Sigmoid colon (tissue), 7 donors: ENCODE data around the gene C11orf86. TPM values are rescaled to one million over a fixed set of nuclear protein-coding genes. Genes with fewer than 3 reads are reported as not detected.

Experiments
- DNase-seq: peaks from one replicate; pipeline ENCODE4 v3.0.0-alpha.2; 2019
- H3K27ac ChIP-seq, 4 donors: fragments of 200-600 bp; sonication (generic); one replicate each; pipeline ENCODE4 v1.5.1; 2016 to 2019; ENCODE audit warnings: mild to moderate bottlenecking in 1 of 4
- H3K27me3 ChIP-seq, 3 donors: fragments of 200-600 bp; sonication (generic); one replicate each; pipeline ENCODE4 v1.5.1; 2019; ENCODE audit warnings: mild to moderate bottlenecking in 1 of 3
- H3K36me3 ChIP-seq, 4 donors: fragments of 200-600 bp; sonication (generic); one replicate each; pipeline ENCODE4 v1.5.1; 2016 to 2019
- H3K4me1 ChIP-seq, 4 donors: fragments of 200-600 bp; sonication (generic); one replicate each; pipeline ENCODE4 v1.5.1; 2017 to 2019
- H3K4me3 ChIP-seq, 4 donors: fragments of 200-600 bp; sonication (generic); one replicate each; pipeline ENCODE4 v1.5.1; 2017 to 2019; ENCODE audit warnings: mild to moderate bottlenecking in 2 of 4, moderate library complexity in 1 of 4
- H3K9me3 ChIP-seq, 4 donors: fragments of 200-600 bp in 3 of 4; sonication (generic) in 3 of 4; one replicate each; pipeline versions ENCODE4 v1.5.1 to v1.6.1; 2013 to 2019
- CTCF ChIP-seq, 4 experiments: fragments of 450-650 bp in 3 of 4; fragments of 200-600 bp in 1 of 4; IDR thresholded peaks; one replicate each; pipeline ENCODE4 v1.5.1; 2016 to 2019; ENCODE audit warnings: antibody characterized with exemption in 4 of 4, mild to moderate bottlenecking in 3 of 4, moderate library complexity in 2 of 4
- EP300 ChIP-seq, 4 donors: sonication (generic); formaldehyde crosslinking; IDR thresholded peaks; one replicate each; pipeline ENCODE4 v1.6.1; 2017; ENCODE audit warnings: antibody characterized with exemption in 4 of 4
- POLR2A ChIP-seq, 2 donors: fragments of 450-650 bp; IDR thresholded peaks; one replicate each; pipeline ENCODE4 v1.6.1; 2016; ENCODE audit warnings: antibody characterized with exemption in 2 of 2, mild to moderate bottlenecking in 2 of 2, moderate library complexity in 2 of 2
- POLR2AphosphoS5 ChIP-seq, 4 donors: sonication (generic); formaldehyde crosslinking; IDR thresholded peaks; one replicate each; pipeline ENCODE4 v1.6.1; 2017; ENCODE audit warnings: antibody characterized with exemption in 4 of 4
- WGBS, 2 donors: extraction: QIAGEN DNeasy Blood & Tissue Kit; methylation state at CpG; one replicate each; pipeline ENCODE4 v1.1.7; 2013; 5-methylcytosine and 5-hydroxymethylcytosine counted together
- intact Hi-C: fragments of 100-400 bp; cut with DNase I; formaldehyde crosslinking; loops from one replicate; pipeline ENCODE4 v1.15.1; 2023
- polyA plus RNA-seq, 3 donors: library from polyadenylated mRNA; stranded (reverse); fragments of 200-250 nt; gene quantifications; one replicate each; pipeline ENCODE4 v1.2.3, GENCODE V29; 2013
- total RNA-seq, 4 donors: library from RNA; depleted of rRNA; stranded (reverse); fragments of >200 nt; gene quantifications; one replicate each; pipeline ENCODE4 v1.1.0, GENCODE V29; 2016
- donor health status: healthy with polysubstance abuse.
- donor health status: Bipolar disorder and iron deficiency.
- donor health status: healthy.

Gene C11orf86
- total and polyA plus RNA-seq, 7 donors = 61.0 to 297 (median 132) TPM; not detected in 4

GRCh38 chr11:66964495-66964894 lies 10.6 kb upstream of the C11orf86 start:
- 69 to 78% methylated on average over 3 of the region's 3 CpGs for WGBS, 2 donors
- Histone ChIP-seq H3K27me3 (no peaks in the 10 kb centered on the region), H3K36me3 (no peaks in the 10 kb centered on the region), H3K4me1 (no peaks in the 10 kb centered on the region), H3K27ac (no peak overlapping the region), H3K4me3 (no peak overlapping the region), H3K9me3 (no peaks in the 10 kb centered on the region)
- intact Hi-C loops = no loop called here
- no peak for TF ChIP-seq EP300 (IDR thresholded peaks at IDR 0.05)
- no peak for TF ChIP-seq POLR2AphosphoS5 (IDR thresholded peaks at IDR 0.05)
- no peak for TF ChIP-seq CTCF (IDR thresholded peaks at IDR 0.05)
- TF ChIP-seq POLR2A (IDR thresholded peaks at IDR 0.05) = no peak
- no peak for DNase-seq

GRCh38 chr11:66966351-66966750 lies 8.8 kb upstream of the C11orf86 start:
- Histone ChIP-seq H3K27ac (no peak overlapping the region), H3K4me3 (no peak overlapping the region), H3K36me3 (no peaks in the 10 kb centered on the region), H3K27me3 (no peaks in the 10 kb centered on the region), H3K4me1 (no peaks in the 10 kb centered on the region), H3K9me3 (no peaks in the 10 kb centered on the region)
- no peak for DNase-seq
- TF ChIP-seq POLR2AphosphoS5 (IDR thresholded peaks at IDR 0.05) (no peak), POLR2A (IDR thresholded peaks at IDR 0.05) (no peak), CTCF (IDR thresholded peaks at IDR 0.05) (no peak), EP300 (IDR thresholded peaks at IDR 0.05) (no peak)
- 51 to 72% methylated on average over 5 of the region's 5 CpGs for WGBS, 2 donors
- intact Hi-C loops = no loop called here

DNA sequence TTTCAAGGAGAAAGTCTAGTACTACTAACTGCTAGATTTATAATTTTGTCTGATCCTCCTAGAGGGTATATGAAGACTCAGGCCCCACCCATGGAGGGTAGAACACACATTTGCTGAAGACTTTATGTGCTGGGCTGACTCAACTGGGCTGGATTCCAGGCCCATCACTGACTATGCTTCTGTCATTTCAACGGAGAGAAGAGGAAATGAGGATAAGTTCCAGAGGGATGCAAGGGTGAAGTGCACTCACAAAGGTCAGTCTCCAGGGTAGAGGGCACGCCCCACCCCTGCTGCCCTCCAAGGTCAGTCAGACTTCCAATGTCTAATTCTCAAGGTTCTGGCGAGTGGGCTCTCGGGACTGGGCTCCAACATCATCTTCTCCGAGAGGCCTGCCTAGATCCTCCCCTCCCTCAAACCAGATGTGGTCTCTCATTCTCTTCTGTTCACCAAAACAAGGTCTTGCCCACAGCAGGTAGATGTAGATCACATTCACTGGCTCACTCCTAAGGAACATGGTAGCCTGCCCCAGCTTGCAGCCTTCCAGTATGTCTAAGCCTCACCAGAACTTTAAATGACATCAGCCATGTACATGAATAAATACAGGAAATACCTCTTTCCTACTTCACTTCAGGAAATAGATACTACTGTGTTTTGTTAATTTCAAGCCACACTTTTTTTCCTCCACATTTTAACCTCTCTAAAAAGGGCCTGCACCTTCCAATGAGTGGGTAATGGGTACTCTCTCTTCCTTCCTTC lies 7.3 kb upstream of the C11orf86 start:
- no peak overlapping the region for H3K4me3 ChIP-seq
- no peak overlapping the region for H3K27ac ChIP-seq
- intact Hi-C loops = no loop called here
- no peaks in the 10 kb centered on the region for H3K9me3 ChIP-seq
- 71 to 80% methylated on average over 5 of the region's 5 CpGs for WGBS, 2 donors
- TF ChIP-seq POLR2A (IDR thresholded peaks at IDR 0.05) (no peak), EP300 (IDR thresholded peaks at IDR 0.05) (no peak), CTCF (IDR thresholded peaks at IDR 0.05) (no peak), POLR2AphosphoS5 (IDR thresholded peaks at IDR 0.05) (no peak)
- no peak for DNase-seq
- H3K4me1 ChIP-seq = no peaks in the 10 kb centered on the region
- H3K36me3 ChIP-seq = no peaks in the 10 kb centered on the region
- H3K27me3 ChIP-seq = no peaks in the 10 kb centered on the region

- DNase-seq = no peak
- no peaks in the 10 kb centered on the region for H3K4me1 ChIP-seq
- H3K4me3 ChIP-seq = no peak overlapping the region
- H3K9me3 ChIP-seq = no peaks in the 10 kb centered on the region
- intact Hi-C loops = no loop called here
- no peaks in the 10 kb centered on the region for H3K27me3 ChIP-seq
- WGBS, 2 donors = 88% methylated on average over 6 of the region's 6 CpGs
- peak overlapping the region in 1 of 4 donors; percentile 28 for H3K27ac ChIP-seq
- H3K36me3 ChIP-seq = no peaks in the 10 kb centered on the region
- TF ChIP-seq CTCF (IDR thresholded peaks at IDR 0.05) (no peak), POLR2AphosphoS5 (IDR thresholded peaks at IDR 0.05) (no peak), POLR2A (IDR thresholded peaks at IDR 0.05) (no peak), EP300 (IDR thresholded peaks at IDR 0.05) (no peak)
Observed at GRCh38 chr11:66969584-66970225, 5.4 kb upstream of the C11orf86 start.
